HEK293 (cell line): ENCODE results near the gene SPRY4.
A peak's percentile ranks its signal among the peaks of the same experiment; 100 is the strongest.

Experiments used
- CTCF ChIA-PET: fragments of 350-600 bp; formaldehyde crosslinking; extraction: SDS; loops from one replicate; lab custom pipeline; 2021; ENCODE audit warnings: antibody characterized with exemption; lab: Yijun Ruan, JAX
- POLR2A ChIA-PET: fragments of 300-600 bp; formaldehyde crosslinking; extraction: SDS; loops from one replicate; lab custom pipeline; 2020; ENCODE audit warnings: antibody characterized with exemption, inconsistent platforms; lab: Yijun Ruan, JAX
- H3K27ac ChIP-seq: fragments of 200-500 bp; sonication (Bioruptor generic); 2 replicates; pipeline ENCODE4 v1.5.1; 2014; ENCODE audit warnings: low read depth, low read length, control low read depth, inconsistent platforms; ENCODE audit errors: extremely low read depth
- H3K36me3 ChIP-seq, 2 experiments: fragments of 200-500 bp in 1 of 2; sonication (Bioruptor generic) in 1 of 2; 1 replicate in 1 of 2; 2 replicates in 1 of 2; pipeline ENCODE4 v1.5.1; 2014 to 2017; ENCODE audit warnings: inconsistent platforms in 2 of 2, low read length in 2 of 2; ENCODE audit not compliant: control insufficient read depth in 2 of 2, insufficient read depth in 1 of 2
- H3K4me1 ChIP-seq: fragments of 200-500 bp; sonication (Bioruptor generic); 2 replicates; pipeline ENCODE4 v1.5.1; 2014; ENCODE audit warnings: mild to moderate bottlenecking, low read length, inconsistent platforms; ENCODE audit not compliant: control insufficient read depth, insufficient read depth
- H3K4me3 ChIP-seq: 2 replicates; pipeline ENCODE4 v1.5.1; 2011; ENCODE audit warnings: low read depth, mild to moderate bottlenecking, control low read depth, low read length, moderate library complexity
- H3K9me3 ChIP-seq: fragments of 200-500 bp; sonication (Bioruptor generic); 2 replicates; pipeline ENCODE4 v1.5.1; 2014; ENCODE audit warnings: low read depth, low read length, inconsistent platforms; ENCODE audit not compliant: control insufficient read depth, insufficient read depth
- ATF2 ChIP-seq: fragments of 450-650 bp; formaldehyde crosslinking; IDR thresholded peaks from 2 replicates; pipeline ENCODE4 v1.5.1; 2016; ENCODE audit warnings: missing biosample characterization, missing genetic modification characterization, low read depth
- CTCF ChIP-seq: fragments of 450-650 bp; formaldehyde crosslinking; IDR thresholded peaks from 2 replicates; pipeline ENCODE4 v1.5.1; 2016; ENCODE audit warnings: missing biosample characterization, missing genetic modification characterization
- HOXD13 ChIP-seq: sonication (generic); formaldehyde crosslinking; IDR thresholded peaks from 2 replicates; pipeline ENCODE4 v1.8.0; 2022; ENCODE audit warnings: missing genetic modification reagents, borderline replicate concordance
- OVOL3 ChIP-seq: fragments of 450-650 bp; formaldehyde crosslinking; IDR thresholded peaks from 2 replicates; pipeline ENCODE4 v1.5.1; 2016; ENCODE audit warnings: missing biosample characterization, missing genetic modification characterization
- REPIN1 ChIP-seq: fragments of 450-650 bp; formaldehyde crosslinking; IDR thresholded peaks from 2 replicates; pipeline ENCODE4 v1.5.1; 2017; ENCODE audit warnings: missing biosample characterization, missing genetic modification characterization, low read depth
- SCRT1 ChIP-seq: fragments of 450-650 bp; formaldehyde crosslinking; IDR thresholded peaks from 2 replicates; pipeline ENCODE4 v1.5.1; 2016; ENCODE audit warnings: missing biosample characterization, missing genetic modification characterization, borderline replicate concordance
- SCRT2 ChIP-seq: fragments of 450-650 bp; formaldehyde crosslinking; IDR thresholded peaks from 2 replicates; pipeline ENCODE4 v1.5.1; 2016; ENCODE audit warnings: missing biosample characterization, missing genetic modification characterization
- SP3 ChIP-seq: fragments of 450-650 bp; formaldehyde crosslinking; IDR thresholded peaks from 2 replicates; pipeline ENCODE4 v1.5.1; 2016; ENCODE audit warnings: missing biosample characterization, missing genetic modification characterization
- YY2 ChIP-seq: fragments of 450-650 bp; formaldehyde crosslinking; IDR thresholded peaks from 2 replicates; pipeline ENCODE4 v1.5.1; 2016; ENCODE audit warnings: missing biosample characterization, missing genetic modification characterization
- ZBTB21 ChIP-seq: fragments of 450-650 bp; formaldehyde crosslinking; IDR thresholded peaks from 2 replicates; pipeline ENCODE4 v1.5.1; 2017; ENCODE audit warnings: missing biosample characterization, missing genetic modification characterization
- ZBTB44 ChIP-seq: fragments of 450-650 bp; IDR thresholded peaks from 2 replicates; pipeline ENCODE4 v1.5.1; 2018; ENCODE audit warnings: missing biosample characterization, mild to moderate bottlenecking, missing genetic modification characterization
- ZEB2 ChIP-seq: fragments of 450-650 bp; formaldehyde crosslinking; IDR thresholded peaks from 2 replicates; pipeline ENCODE4 v1.5.1; 2016; ENCODE audit warnings: missing biosample characterization, missing genetic modification characterization
- ZNF121 ChIP-seq: fragments of 450-650 bp; formaldehyde crosslinking; IDR thresholded peaks from 2 replicates; pipeline ENCODE4 v1.5.1; 2016; ENCODE audit warnings: missing biosample characterization, missing genetic modification characterization
- ZNF211 ChIP-seq: fragments of 450-650 bp; formaldehyde crosslinking; IDR thresholded peaks from 2 replicates; pipeline ENCODE4 v1.5.1; 2016; ENCODE audit warnings: low read depth, missing biosample characterization, missing genetic modification characterization
- ZNF248 ChIP-seq: fragments of 450-650 bp; formaldehyde crosslinking; IDR thresholded peaks from 2 replicates; pipeline ENCODE4 v1.5.1; 2017; ENCODE audit warnings: missing biosample characterization, missing genetic modification characterization
- ZNF324 ChIP-seq: fragments of 450-650 bp; formaldehyde crosslinking; IDR thresholded peaks from 2 replicates; pipeline ENCODE4 v1.5.1; 2016; ENCODE audit warnings: missing biosample characterization, missing genetic modification characterization
- ZNF449 ChIP-seq: fragments of 450-650 bp; formaldehyde crosslinking; IDR thresholded peaks from 2 replicates; pipeline ENCODE4 v1.5.1; 2017; ENCODE audit warnings: missing biosample characterization, mild to moderate bottlenecking, missing genetic modification characterization, moderate library complexity
- ZNF510 ChIP-seq: fragments of 450-650 bp; formaldehyde crosslinking; IDR thresholded peaks from 2 replicates; pipeline ENCODE4 v1.5.1; 2018; ENCODE audit warnings: mild to moderate bottlenecking, missing genetic modification characterization, missing biosample characterization; ENCODE audit not compliant: insufficient replicate concordance
- ZNF514 ChIP-seq: fragments of 450-650 bp; formaldehyde crosslinking; IDR thresholded peaks from 2 replicates; pipeline ENCODE4 v1.5.1; 2016; ENCODE audit warnings: missing biosample characterization, missing genetic modification characterization
- ZNF561 ChIP-seq: fragments of 450-650 bp; IDR thresholded peaks from 2 replicates; pipeline ENCODE4 v1.5.1; 2018; ENCODE audit warnings: missing biosample characterization, missing genetic modification characterization, borderline replicate concordance
- ZNF596 ChIP-seq: fragments of 450-650 bp; IDR thresholded peaks from 2 replicates; pipeline ENCODE4 v1.5.0; 2018; ENCODE audit warnings: missing biosample characterization, mild to moderate bottlenecking, missing genetic modification characterization, moderate library complexity
- ZNF600 ChIP-seq: fragments of 450-650 bp; formaldehyde crosslinking; IDR thresholded peaks from 2 replicates; pipeline ENCODE4 v1.5.1; 2016; ENCODE audit warnings: missing biosample characterization, missing genetic modification characterization
- ZNF623 ChIP-seq: fragments of 450-650 bp; formaldehyde crosslinking; IDR thresholded peaks from 2 replicates; pipeline ENCODE4 v1.5.1; 2016; ENCODE audit warnings: missing biosample characterization, missing genetic modification characterization
- ZNF677 ChIP-seq: fragments of 450-650 bp; IDR thresholded peaks from 2 replicates; pipeline ENCODE4 v1.5.0; 2018; ENCODE audit warnings: missing biosample characterization, mild to moderate bottlenecking, missing genetic modification characterization, moderate library complexity
- ZNF707 ChIP-seq: fragments of 450-650 bp; formaldehyde crosslinking; IDR thresholded peaks from 2 replicates; pipeline ENCODE4 v1.5.1; 2016; ENCODE audit warnings: missing biosample characterization, missing genetic modification characterization
- ZSCAN23 ChIP-seq: fragments of 450-650 bp; formaldehyde crosslinking; IDR thresholded peaks from 2 replicates; pipeline ENCODE4 v1.5.1; 2016; ENCODE audit warnings: missing biosample characterization, missing genetic modification characterization
- ZSCAN5A ChIP-seq: fragments of 450-650 bp; formaldehyde crosslinking; IDR thresholded peaks from 2 replicates; pipeline ENCODE4 v1.5.1; 2016; ENCODE audit warnings: missing biosample characterization, missing genetic modification characterization
- ZXDB ChIP-seq: fragments of 450-650 bp; formaldehyde crosslinking; IDR thresholded peaks from 2 replicates; pipeline ENCODE4 v1.5.1; 2016; ENCODE audit warnings: missing biosample characterization, missing genetic modification characterization

Gene SPRY4

GRCh38 chr5:142290577-142291299 lies 34.1 kb downstream of the SPRY4 start (continued):
- no peak for TF ChIP-seq CTCF (tag by site-specific recombination)
- no peak for TF ChIP-seq ZNF707 (tag by site-specific recombination)
- TF ChIP-seq ZNF561: 0 out of 2 replicates have a peak, but pooled peaks have one; percentile 13
- TF ChIP-seq ZXDB: peak; percentile 79
- no peak for TF ChIP-seq ZNF211 (tag by site-specific recombination)

GRCh38 chr5:142289708-142290576 lies 34.9 kb downstream of the SPRY4 start:
- H3K4me3 ChIP-seq: no peak overlapping the region
- peak overlapping the region; percentile 51; the same call in 1 of the 2 replicates for H3K27ac ChIP-seq
- H3K4me1 ChIP-seq: peaks cover 15% of the 10 kb centered on the region
- POLR2A ChIA-PET: interaction anchor here (1.8 kb wide), 1 partner anchor 10 kb away, joined by 5 read pairs; no protein-coding TSS in a partner anchor
- no peaks in the 10 kb centered on the region for H3K36me3 ChIP-seq
- no peaks in the 10 kb centered on the region for H3K9me3 ChIP-seq
- CTCF ChIA-PET: interaction anchor here (0.6 to 0.7 kb wide), 2 partner anchors 27 to 229 kb away, joined by 3 read pairs; no protein-coding TSS in a partner anchor
- TF ChIP-seq YY2 (no peak), ZBTB21 (tag by site-specific recombination) (no peak), HOXD13 (CRISPR knock-in tag) (no peak), ZBTB44 (tag by site-specific recombination) (no peak), ZNF510 (tag by site-specific recombination) (no peak), REPIN1 (tag by site-specific recombination) (no peak), OVOL3 (tag by site-specific recombination) (no peak), ZNF514 (tag by site-specific recombination) (no peak), ZNF596 (tag by site-specific recombination) (no peak), ZNF677 (tag by site-specific recombination) (no peak), ZNF324 (no peak), SCRT1 (tag by site-specific recombination) (peak; percentile 80), ZNF248 (tag by site-specific recombination) (no peak), ZSCAN23 (tag by site-specific recombination) (no peak), ZEB2 (tag by site-specific recombination) (no peak), ZNF449 (tag by site-specific recombination) (peak; percentile 95), ZSCAN5A (no peak), ZNF623 (tag by site-specific recombination) (no peak), ATF2 (tag by site-specific recombination) (no peak), SCRT2 (peak; percentile 70), ZNF121 (tag by site-specific recombination) (no peak), ZNF600 (tag by site-specific recombination) (no peak), SP3 (tag by site-specific recombination) (no peak)
